NCI-H2081 (cell line): Measurements from ENCODE around the gene UBA3.

Source experiments
- DNase-seq, 2 experiments: peaks; one replicate each; lab custom pipeline; 2025; lab: John Stamatoyannopoulos, UW

The UBA3 gene

DNA sequence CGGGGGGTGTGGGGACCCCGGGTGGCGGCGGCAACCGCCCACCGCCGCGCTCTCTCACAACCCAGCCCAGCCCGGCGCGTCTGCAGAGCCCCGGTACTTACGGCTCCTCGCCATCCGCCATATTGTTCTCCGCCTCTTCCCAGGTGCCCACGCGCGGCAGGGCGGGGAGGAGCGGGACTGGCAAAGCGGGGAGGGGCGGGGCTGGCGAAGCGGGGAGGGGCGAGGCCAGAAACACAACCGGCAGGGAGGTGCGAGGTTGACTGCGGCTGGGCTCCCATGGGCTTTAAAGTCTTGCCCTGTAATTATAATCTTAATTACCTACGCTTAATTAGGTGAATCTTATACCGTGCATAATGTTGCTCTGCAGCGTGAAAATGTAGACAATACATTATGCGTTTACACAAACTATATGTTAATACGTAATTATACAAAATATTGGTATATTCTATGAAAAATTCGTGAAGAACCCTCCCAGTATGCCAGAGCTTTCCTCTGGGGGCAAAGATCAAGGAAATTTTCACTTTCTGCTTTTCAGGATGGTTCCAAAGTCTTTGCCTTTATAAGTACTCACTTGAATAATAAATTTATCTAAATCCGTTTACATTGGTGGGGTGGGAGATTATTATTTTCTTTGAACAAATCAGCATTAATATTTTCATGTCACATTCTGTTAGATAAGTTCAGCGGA, at the start of gene UBA3:
TSS of gene UBA3 (minus strand) at position 133 of the 688 bp plus-strand sequence. CDS start at position 121, 12 bp downstream.
- peak; percentile 81 to 82 for DNase-seq

DNA sequence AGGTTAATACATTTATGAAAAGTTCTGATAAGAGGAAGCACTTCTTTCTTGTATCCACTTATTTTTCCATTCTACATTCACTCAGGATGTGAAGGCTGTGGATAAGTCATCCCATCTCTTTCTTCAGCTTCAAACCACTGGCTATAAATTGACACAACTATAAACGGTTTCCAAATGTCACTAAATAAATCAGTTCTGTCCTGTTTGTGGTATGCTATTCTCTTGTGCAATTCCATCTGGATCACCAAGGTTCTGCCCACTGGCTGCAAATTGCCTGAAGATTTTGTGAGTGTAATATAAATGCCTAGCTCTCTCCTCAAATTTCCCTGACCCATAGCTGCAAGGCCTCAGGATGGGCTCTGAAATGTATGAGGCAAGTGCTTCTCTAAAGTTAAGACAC, 49.4 kb upstream of the UBA3 start:
- no peak for DNase-seq

DNA sequence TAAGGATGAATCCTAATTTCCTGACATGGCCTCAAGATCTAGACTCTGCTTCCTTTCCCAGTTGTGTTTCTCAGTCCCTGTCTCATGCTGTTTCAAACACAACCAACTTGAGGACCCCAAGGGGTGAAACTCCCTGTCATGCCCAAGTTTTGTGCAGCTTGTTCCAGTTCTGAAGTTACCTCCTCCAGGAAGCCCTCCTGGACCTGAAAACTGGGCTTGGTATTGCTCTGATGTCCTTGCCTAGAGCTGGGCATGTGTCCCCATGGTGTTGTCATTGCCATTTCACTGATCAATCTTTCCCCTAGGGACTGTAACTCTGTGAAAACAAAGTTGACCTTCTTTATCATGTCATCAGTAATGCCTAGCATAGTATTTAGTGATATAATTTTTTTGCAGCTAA, 48.3 kb upstream of the UBA3 start:
- no peak for DNase-seq

DNA sequence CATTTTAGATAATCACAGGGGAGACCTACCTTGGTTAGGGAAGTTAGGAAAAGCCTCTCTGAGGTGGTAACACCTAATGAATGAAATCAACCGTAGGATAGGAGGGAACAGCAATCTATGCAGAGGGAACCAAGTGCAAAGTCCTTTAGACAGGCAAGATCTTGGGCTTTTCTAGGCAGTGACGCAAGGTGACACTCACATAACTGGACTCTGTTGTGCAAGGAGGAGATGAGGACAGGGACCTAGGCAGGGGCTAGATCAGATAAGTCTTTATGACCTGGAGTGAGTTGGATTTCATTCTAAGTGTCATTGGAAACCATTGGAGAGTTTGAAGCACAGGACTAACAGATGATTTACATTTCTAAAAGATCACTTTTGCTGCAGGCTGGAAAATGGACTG, 46.8 kb upstream of the UBA3 start:
- DNase-seq: no peak

DNA sequence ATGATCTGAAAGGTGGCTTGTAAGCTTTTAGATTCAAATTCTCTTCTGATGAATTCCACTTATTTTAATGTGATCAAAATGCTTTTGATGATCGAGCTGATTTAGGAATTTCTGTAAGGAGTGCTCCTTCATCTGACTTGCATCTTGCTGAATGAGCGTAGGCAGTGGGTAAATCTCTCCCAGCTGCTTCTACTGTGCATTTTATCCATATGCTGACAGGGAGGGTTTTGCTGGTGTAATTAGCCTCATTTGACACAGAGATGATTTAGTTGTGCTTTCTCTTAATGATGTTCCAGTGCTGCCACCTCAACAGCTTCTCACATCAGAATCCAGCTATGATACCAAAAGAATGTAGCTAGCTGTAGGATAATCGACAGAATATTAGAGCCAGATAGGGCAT, 46.1 kb upstream of the UBA3 start:
- DNase-seq: no peak

DNA sequence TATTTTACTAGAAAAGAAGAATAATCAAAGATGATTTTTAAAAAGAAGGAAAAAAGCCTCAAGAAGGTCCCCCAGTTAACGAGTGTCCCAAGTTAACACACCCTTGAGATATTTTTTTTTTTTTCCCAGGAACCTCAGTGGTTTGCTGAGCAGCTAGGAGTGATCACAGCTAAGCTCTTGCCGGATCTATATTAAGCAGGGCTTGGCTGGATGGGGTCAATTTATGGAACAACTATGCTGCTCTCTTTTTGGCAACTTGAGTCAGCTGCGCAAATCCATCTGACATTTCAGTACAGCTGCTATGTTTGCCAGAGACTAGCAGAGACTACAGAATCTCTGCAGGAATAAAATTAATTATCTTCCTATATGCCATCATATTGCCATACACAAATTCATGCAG, 42.2 kb upstream of the UBA3 start, which contains the start of gene LMOD3:
TSS of gene LMOD3 (minus strand) at position 193 of the 400 bp plus-strand sequence. CDS start 209 bp downstream, outside the sequence.
- DNase-seq: no peak

DNA sequence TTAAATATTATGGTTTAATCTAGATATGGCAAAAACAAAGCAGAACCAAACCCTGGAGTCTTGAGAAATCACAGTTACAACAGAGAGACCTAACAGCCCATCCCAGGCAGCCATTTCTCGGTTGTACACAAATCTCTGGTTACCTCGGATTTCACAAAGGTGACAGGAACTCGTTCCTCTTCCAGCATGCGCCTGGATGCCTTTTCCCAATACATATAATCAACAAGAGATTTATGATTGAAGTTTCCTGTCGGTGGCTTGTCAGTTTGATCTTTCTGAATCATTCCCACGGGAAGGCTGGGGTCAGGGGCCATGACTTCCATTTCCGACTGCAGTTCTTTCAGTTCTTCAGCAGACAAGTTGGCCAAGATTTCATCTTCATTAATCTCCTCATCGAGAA, 41.8 kb upstream of the UBA3 start:
- DNase-seq: no peak

DNA sequence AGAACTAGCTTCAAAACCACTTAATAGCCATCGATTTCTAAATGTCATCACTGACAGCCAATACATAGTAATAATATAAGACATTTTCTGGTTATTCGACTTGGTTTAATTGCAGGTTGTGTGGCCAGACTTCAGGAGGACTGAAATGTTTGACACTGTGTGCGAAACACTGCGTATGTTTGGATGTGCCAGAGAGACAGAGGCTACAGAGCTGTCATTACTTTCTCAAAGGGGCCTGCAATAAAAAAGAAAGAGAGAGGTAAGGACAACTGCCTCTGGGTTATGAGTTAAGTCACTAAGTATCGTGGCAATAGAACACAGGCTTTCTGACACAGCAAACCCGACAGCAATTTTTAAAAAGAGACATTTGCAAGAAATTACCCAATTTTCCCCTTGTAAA, 41.3 kb upstream of the UBA3 start:
- no peak for DNase-seq

DNA sequence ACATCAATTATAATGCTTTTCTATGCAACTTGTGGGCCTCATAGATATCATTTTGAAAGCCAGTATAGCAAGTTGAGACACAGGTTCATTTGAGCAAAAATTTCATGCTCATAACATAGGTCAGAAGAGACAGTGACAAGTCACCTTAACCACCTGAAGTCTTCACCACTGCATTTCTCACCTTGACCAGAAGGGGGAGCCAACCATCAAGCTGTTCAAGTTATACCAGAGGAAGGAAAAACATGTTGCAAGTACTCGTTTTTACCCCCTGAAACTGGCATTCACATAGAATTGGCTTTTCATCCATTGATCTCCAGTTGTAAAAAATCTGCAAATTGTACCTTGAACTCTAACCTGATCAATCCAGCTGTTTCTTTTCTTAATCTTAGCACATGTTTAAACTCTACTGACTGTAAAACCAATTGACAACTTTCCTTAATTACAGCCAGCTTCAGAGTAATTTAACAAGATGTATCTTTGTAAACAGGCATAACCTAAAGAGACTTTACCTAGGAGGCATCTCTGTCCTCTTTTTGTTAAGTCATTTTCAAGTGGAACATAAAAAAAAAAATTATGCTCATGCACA, 40.8 kb upstream of the UBA3 start:
- peak; percentile 55 to 69 for DNase-seq

DNA sequence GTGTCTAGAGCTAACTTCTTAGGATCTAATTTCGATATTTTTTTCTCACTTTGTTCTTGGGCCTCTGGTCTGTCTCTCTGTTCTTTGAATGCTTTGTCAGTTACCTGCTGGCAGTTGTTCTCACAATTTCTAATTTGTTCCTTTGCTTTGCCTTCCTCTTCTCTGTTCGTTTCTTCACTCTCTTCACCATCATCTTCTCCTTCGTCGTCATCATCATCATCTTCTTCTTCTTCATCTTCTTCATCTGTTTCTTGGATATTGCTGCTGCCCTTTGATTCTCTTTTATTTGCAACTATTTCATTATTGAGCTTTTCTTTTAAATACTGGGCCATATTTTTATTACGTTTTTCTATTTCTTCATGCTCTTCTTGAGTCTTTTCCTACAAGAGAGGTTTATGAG, 39.5 kb upstream of the UBA3 start:
- no peak for DNase-seq

DNA sequence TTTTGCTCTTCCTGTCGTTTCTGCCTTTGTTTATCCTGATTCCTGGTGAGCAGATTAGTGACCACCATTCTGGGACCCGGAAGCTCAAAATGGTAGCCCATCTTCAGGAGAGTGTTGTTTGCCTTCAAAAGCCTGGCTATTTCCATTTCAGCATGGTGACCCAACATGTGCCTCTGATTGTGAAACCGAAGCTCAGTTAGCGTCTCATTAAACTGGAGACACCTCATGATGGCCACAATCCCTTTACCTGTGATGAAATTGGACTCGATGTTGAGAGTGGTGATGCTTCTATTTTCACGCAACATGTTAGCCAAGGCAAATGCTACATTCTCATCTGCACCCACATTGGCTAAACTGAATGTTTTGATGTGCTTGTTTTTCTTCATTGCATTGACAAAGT, 39.0 kb upstream of the UBA3 start:
- no peak for DNase-seq

DNA sequence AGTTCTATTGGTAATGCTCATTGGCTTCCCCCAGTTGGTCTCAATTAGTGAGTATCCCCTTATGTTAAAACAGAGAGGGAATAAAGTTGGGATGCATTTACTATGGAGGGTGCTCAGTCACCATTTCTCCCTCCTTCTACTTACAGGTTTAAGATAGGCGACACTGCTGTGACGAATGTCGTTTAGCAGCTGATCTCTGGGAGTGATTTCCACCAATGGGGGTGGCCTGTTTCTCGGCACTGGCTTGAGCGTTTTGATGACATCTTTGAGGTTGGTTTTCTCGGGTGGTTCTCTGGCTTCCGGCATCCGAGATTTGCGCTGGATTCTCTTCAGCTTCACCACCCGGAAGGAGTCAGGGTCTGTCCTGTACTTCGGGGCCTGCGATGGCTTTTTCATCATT, 38.4 kb upstream of the UBA3 start:
- no peak for DNase-seq

DNA sequence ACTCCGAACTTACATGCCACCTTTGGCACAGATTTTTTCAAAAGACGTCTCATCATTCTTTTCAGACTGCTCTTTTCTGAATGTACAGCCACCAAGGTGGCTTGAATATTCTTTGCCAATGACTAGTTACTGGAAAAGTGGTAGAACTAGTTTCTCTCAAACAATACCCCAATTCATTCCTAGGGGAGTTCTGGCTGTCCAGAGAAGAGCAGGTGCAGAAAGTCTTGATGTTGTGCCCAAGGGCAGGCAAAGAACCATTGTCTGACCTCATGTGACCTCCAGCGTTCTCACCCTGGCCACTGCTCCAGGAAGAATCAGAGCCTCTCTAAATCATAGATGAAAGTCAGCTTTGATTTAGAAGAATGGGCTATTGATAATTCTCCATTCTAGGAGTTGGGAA, 36.7 kb upstream of the UBA3 start:
- no peak for DNase-seq

DNA sequence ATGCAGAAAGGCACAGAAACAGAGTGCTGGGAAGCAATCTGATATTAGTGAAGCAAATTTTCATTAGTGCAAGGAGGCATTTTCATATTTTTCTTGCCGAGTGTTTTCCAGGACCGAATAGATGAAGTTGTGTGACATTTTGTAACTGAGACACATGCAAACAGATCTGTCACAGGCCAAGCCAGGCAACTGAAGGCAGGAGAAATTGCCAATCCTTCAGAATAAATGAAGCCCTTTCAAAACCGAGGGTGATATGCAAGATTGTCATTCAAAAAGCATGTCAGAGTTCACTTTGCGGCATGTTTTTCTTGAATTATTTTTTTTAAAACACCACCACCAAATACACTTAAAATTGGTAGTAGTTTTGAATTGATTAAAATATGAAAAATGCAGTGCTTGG, 36.0 kb upstream of the UBA3 start:
- DNase-seq: no peak

DNA sequence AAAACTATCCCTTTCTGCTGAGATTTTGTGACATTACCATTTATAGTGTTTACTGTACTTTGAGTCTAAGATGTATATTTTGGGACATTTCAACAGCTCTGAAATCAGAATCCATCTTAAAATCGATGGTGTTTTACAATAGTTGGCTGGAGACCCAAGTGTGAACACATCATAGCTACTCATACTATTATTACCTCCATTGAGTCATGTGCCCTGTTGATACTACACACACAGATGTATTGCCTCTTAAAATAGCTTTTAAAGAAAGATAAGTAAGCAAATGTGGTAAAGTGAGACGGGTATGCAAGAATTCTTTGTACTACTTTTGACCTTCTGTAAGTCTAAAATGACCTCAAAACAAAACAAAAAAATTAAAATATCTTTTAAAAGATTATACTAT, 35.6 kb upstream of the UBA3 start:
- no peak for DNase-seq

DNA sequence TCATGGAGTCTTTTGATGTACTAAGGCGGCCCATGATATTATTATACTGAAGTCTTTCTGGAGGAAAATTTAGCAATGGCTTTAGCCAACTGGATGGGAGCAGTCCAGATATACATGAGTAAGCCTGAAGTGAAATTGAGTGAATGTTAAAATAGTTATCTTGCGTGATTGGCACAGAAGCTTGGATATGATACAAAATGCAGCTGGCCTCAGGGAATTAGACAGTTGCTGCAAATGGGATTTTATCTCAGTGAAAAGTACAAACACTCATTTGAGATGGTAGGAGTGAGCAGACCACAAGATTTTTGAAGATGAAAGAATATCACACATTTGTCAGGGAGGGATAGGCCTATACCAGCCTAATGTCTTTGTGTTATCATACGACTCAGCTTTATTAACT, 33.4 kb upstream of the UBA3 start:
- DNase-seq: no peak

DNA sequence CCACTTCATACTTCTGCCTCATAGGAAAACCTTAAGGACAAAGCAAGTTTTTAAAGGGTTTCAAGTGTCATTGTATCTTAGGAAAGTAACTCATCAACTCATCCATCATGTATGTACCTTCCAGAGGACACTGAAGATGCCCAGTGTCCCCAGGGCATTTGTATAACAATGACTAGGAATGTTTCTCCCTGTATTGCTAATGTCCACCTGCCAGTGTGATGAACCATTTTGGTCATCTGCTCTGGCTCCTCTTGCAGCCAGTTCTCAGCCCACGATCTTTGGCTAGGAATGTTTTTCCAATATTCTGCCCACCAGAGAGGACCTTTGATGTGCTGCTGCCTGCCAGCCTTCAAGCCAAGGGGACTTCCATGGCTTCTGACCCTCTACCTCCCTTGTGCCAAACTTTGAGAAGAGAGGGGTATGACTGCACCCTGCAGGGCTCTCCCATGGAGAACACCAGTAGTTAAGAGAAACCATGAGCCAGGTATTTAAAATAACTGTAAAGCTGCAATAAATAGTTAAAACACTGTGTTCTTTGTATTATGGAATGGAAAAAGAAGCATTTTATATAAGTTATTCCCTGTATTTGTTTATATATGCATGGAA, 30.9 kb upstream of the UBA3 start:
- no peak for DNase-seq

DNA sequence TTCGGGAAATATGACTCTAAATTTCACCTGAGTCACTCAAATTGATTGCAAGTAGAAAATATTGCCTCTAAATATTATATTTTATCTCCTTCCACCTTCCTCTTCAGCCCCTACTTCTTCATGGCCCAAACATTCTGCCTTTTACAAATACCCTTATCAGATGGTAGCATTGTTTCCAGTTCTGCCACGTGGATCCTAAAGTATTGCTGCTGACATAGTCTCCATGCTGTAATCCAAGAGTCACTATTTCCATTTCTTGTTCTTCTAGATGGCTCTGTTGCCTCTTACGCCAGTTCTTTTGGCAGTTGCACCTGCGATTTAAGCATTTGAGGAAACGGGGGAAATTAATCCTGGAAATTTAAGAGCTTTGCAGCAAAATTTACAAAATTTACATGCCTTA, 28.6 kb upstream of the UBA3 start:
- no peak for DNase-seq

DNA sequence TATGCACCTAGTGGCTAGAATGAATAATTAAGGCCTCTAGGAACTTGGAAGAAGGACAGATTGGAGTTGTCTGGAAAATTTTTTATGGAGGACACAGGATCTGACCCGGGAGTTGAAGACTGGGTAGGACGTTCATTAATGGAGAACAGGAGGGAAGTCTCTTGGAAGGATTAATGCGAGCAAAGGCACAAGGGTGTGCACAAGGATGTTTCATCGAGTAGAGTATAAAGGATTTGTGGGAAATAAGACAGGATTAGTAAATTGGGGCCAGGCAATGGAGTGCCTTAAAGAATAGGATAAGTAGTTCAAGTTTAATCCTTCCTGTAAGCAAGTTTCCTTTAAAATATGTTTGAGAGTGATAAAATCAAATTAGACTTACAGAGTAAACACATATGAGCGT, 27.7 kb upstream of the UBA3 start:
- no peak for DNase-seq

DNA sequence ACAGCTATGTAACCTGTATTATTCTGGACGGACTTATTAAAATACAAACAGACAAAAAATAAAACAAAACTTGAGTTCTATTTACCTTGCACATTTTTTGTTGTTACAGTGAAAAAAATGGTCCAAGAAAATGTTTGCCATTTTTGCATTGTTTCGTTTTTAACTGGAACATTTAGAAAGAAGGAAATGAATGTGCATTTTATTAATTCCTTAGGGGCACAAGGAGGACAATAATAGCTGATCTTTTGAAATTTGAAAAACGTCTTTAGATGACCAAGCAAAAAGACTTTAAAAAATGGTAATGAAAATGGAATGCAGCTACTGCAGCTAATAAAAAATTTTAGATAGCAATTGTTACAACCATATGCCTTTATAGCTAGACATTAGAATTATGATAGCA, 25.2 kb upstream of the UBA3 start:
- DNase-seq: no peak

DNA sequence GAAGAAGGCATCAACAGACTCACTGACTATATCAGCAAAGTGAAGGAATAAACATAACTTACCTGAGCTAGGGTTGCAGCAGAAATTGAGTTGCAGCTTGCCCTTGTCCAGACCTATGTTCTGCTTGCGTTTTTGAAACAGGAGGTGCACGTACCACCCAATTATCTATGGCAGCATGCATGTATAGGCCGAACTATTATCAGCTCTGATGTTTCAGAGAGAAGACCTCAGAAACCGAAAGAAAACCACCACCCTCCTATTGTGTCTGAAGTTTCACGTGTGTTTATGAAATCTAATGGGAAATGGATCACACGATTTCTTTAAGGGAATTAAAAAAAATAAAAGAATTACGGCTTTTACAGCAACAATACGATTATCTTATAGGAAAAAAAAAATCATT, 24.4 kb upstream of the UBA3 start:
- DNase-seq: no peak

DNA sequence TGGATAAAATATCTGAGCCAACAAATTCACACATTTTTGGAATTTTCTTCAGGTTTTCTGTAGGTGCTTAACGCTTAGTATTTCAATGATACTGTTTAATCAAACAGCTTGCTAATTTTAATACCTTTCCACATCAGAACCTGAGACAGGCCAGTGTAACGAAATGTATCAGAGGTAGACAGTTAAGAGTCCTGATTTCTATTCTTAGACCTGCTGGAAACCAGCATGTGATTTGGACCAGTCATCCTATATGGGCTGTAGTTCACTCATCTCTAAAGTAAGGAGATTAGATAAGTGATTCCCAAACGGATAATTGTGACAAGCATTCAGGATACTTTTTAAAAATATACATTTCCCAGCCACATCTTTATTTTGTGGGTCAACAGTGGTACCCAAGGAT, 23.0 kb upstream of the UBA3 start:
- no peak for DNase-seq

DNA sequence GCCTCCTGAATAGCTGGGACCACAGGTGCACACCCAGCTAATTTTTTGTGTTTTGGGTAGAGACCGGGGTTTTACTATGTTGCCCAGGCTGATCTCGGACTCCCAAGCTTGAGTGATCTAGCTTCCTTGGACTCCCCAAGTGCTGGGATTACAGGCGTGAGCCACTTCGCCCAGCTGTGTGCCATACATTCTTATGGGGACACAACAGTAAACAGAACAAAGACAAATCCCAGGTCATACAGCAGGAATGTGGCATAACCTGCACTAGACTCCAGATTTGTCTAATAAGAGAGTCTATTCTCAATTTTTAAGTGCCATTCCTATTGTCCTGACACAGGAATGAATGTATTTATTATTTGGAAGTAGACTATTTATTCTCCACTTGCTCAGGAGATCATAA, 22.2 kb upstream of the UBA3 start:
- DNase-seq: no peak

DNA sequence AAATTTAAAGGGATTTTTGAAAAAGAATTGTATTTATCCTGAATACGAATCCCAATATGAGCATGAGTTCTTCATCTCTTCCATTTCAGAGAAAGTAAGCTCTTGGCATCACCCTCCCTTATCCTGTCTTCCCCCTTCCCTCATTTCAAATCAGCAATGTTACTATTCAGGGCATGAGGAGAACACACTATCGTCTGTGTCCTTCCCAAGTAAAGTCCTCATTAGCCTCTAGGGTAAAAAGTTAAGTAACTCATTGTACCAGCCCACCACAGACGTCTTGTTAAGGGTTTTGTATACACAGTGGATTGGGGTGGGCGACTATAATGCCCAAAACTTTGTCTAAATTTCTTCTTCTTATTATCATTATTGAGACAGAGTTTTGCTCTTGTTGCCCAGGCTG, 19.4 kb upstream of the UBA3 start:
- no peak for DNase-seq
